SK-N-MC (cell line): ENCODE results near the gene PROX1.

Experiments used
- EZH2 ChIP-seq: fragments of 200-600 bp; sonication (generic); IDR thresholded peaks from one replicate; pipeline ENCODE4 v1.6.1; 2017; ENCODE audit warnings: antibody characterized with exemption
- FOXP2 ChIP-seq: optimal IDR thresholded peaks from 2 replicates; pipeline ENCODE3; 2011; ENCODE audit warnings: mild to moderate bottlenecking, moderate library complexity; ENCODE audit not compliant: insufficient read depth; ENCODE audit errors: extremely low read length, control extremely low read depth
- POLR2AphosphoS5 ChIP-seq: IDR thresholded peaks from 2 replicates; pipeline ENCODE4 v1.6.1; 2012; ENCODE audit warnings: mild to moderate bottlenecking, low read depth, low read length, borderline replicate concordance

- no peak for TF ChIP-seq POLR2AphosphoS5
- TF ChIP-seq EZH2, result no peak
- TF ChIP-seq FOXP2, result no peak
These were observed 19.5 kb upstream of the PROX1 start for GRCh38 chr1:213968146-213968825.
